ENCODE results near the gene SGTB. TPM values are rescaled to one million over a fixed set of nuclear protein-coding genes. Genes with fewer than 3 reads are reported as not detected.

Gene SGTB
- total RNA-seq, 1 donor from 2014 or later: 15.0 TPM

DNA sequence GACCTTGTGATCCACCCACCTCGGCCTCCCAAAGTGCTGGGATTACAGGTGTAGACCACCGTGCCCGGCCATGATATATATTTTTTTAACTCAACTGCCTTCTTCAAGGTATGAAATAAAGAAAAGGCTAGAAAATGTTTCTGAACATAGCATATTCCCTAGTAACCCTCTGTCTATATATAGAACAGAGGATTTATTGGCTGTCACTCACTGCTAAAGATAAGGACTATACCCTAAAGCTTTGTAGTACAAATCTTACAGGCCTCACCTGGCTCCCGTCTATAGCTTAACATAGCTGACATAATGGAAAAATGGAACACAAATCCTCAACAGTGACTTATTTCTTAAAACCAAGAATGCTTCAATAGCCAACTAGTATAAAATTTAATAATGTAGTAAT, 14.2 kb downstream of the SGTB start:
- H3K4me1 Mint-ChIP-seq: no peaks in the 10 kb centered on the region
- TF ChIP-seq, protein P1, sequence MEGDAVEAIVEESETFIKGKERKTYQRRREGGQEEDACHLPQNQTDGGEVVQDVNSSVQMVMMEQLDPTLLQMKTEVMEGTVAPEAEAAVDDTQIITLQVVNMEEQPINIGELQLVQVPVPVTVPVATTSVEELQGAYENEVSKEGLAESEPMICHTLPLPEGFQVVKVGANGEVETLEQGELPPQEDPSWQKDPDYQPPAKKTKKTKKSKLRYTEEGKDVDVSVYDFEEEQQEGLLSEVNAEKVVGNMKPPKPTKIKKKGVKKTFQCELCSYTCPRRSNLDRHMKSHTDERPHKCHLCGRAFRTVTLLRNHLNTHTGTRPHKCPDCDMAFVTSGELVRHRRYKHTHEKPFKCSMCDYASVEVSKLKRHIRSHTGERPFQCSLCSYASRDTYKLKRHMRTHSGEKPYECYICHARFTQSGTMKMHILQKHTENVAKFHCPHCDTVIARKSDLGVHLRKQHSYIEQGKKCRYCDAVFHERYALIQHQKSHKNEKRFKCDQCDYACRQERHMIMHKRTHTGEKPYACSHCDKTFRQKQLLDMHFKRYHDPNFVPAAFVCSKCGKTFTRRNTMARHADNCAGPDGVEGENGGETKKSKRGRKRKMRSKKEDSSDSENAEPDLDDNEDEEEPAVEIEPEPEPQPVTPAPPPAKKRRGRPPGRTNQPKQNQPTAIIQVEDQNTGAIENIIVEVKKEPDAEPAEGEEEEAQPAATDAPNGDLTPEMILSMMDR (conservative IDR thresholded peaks at IDR 0.05): no peak
- no peak overlapping the region for H3K4me3 Mint-ChIP-seq
- H3K36me3 Mint-ChIP-seq (ENCODE audit: low read depth): peaks cover 11% of the 10 kb centered on the region
- no peak for DNase-seq (ENCODE audit: low read depth, low spot score)
- no peaks in the 10 kb centered on the region for H3K9me3 Mint-ChIP-seq
- no peaks in the 10 kb centered on the region for H3K27me3 Mint-ChIP-seq (ENCODE audit: low read depth)
- no peak overlapping the region for H3K27ac Mint-ChIP-seq (ENCODE audit: unreplicated experiment)

DNA sequence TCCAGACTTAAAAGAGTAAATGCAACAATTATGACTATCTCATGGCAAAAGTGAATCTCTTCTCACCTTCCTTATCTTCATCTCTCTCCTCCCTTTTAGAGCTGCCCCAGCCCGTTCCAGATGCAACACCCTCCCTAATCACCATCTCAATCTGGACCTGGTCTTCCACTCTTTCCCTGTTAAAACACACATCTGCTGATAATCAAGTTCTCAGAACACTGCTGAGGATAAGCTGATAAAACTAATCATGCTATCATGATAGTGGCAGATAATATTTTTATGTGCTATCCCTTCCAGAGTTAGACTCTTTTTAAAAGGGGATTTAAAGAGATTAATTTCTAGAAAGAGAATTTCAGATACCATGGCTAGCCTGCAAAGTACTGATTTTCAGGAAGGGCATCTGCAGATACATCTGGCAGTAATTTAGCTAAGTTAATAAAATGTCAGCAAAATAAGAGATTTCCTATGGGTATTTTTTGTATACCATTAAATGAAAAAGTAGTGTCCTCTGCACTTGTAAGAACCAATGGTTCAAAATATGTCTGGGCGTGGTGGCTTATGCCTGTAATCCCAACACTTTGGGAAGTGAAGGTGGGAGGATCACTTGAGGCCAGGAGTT, 17.2 kb downstream of the SGTB start:
- Mint-ChIP-seq H3K4me1 (no peaks in the 10 kb centered on the region), H3K27ac (ENCODE audit: unreplicated experiment) (peak overlapping the region; percentile 65), H3K9me3 (no peaks in the 10 kb centered on the region), H3K36me3 (ENCODE audit: low read depth) (peaks cover 7% of the 10 kb centered on the region), H3K4me3 (no peak overlapping the region), H3K27me3 (ENCODE audit: low read depth) (no peaks in the 10 kb centered on the region)
- TF ChIP-seq, protein P1 (conservative IDR thresholded peaks at IDR 0.05): no peak
- no peak for DNase-seq (ENCODE audit: low read depth, low spot score)

DNA sequence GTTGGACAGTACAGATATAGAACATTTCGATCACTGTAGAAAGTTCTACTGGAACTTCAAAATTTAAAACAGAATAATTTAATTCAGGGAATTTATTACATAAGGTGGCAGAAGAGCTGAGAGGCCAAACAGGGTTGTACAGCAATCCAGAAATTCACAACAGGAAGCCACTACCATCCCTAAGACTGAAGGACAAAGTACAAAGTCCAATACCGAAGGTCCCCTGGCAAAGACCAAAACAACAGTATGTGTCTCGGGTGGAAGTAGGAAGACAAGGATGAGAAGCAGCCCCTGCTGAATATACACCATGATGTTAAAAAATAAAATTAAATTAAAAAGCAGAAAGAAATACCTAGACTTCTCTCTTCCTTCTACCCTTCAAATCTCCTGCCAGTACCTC, 19.9 kb downstream of the SGTB start:
- Mint-ChIP-seq H3K27ac (ENCODE audit: unreplicated experiment) (no peak overlapping the region), H3K4me3 (no peak overlapping the region), H3K9me3 (no peaks in the 10 kb centered on the region), H3K4me1 (no peaks in the 10 kb centered on the region), H3K27me3 (ENCODE audit: low read depth) (no peaks in the 10 kb centered on the region), H3K36me3 (ENCODE audit: low read depth) (peaks cover 18% of the 10 kb centered on the region)
- TF ChIP-seq, protein P1 (conservative IDR thresholded peaks at IDR 0.05): no peak
- no peak for DNase-seq (ENCODE audit: low read depth, low spot score)

DNA sequence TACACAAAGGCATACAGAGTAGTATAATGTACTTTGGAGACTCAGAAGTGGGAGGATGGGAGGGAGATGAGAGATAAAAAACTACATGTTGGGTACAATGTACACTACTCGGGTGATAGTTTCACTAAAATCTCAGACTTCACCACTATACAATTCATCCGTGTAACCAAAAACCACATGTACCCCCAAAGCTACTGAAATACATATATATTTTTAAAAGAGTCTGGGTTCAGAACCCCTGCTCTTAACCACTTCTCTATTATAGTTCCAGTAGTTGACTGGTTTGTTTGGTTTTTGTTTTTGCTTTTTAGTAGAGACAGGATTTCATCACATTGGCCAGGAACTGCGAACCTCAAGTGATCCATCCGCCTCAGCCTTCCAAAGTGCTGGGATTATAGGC, 22.6 kb downstream of the SGTB start:
- Mint-ChIP-seq H3K4me1 (no peaks in the 10 kb centered on the region), H3K36me3 (ENCODE audit: low read depth) (peaks cover 15% of the 10 kb centered on the region), H3K4me3 (no peak overlapping the region), H3K27me3 (ENCODE audit: low read depth) (no peaks in the 10 kb centered on the region), H3K9me3 (no peaks in the 10 kb centered on the region), H3K27ac (ENCODE audit: unreplicated experiment) (no peak overlapping the region)
- no peak for DNase-seq (ENCODE audit: low read depth, low spot score)
- TF ChIP-seq, protein P1 (conservative IDR thresholded peaks at IDR 0.05): no peak

DNA sequence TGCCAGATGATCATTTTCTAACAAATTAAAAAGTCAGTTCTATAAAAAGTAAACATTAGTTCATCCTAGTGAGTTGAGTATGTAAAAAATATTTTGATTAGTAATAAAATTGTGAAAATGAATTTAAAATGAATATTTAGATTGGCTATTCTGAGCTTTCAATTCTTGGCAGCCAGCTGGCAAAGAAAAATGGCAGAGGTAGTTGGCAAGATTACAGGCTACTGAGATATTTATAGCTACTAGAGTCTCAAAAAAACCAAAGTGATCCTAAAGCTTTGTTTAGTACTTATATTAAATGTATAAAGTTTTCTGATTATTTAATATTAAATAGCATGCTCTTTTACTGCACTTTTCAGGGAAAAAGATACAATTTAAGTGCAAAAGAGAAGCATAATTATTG, 25.0 kb downstream of the SGTB start:
- Mint-ChIP-seq H3K36me3 (ENCODE audit: low read depth) (peaks cover 15% of the 10 kb centered on the region), H3K27me3 (ENCODE audit: low read depth) (no peaks in the 10 kb centered on the region), H3K27ac (ENCODE audit: unreplicated experiment) (no peak overlapping the region), H3K4me1 (no peaks in the 10 kb centered on the region), H3K4me3 (no peak overlapping the region), H3K9me3 (no peaks in the 10 kb centered on the region)
- no peak for DNase-seq (ENCODE audit: low read depth, low spot score)
- TF ChIP-seq, protein P1 (conservative IDR thresholded peaks at IDR 0.05): no peak

Measured in neural crest cell (in vitro differentiated cells).